Activated T-cell treated with anti-CD3 and anti-CD28 coated beads, Interleukin-2, amount 50 U/mL, for 72 hours (primary cell): Measurements from ENCODE around the gene GRIP2. TPM values are rescaled to one million over a fixed set of nuclear protein-coding genes. Genes with fewer than 3 reads are reported as not detected.

Experiments used
- ATAC-seq, 2 donors: fragments of 150-1000 bp; cut with Tn5 transposase; replicated peaks in 1 of 2; 2 replicates each; pipeline ENCODE4 v1.10.0; 2021; ENCODE audit warnings: moderate library complexity in 2 of 2, mild to moderate bottlenecking in 1 of 2
- DNase-seq, 2 donors: peaks; one replicate each; pipeline ENCODE4 v3.0.0; 2021 to 2022; ENCODE audit warnings: mixed read lengths in 1 of 2
- H3K27ac Mint-ChIP-seq: one replicate; pipeline ENCODE4 v1.8.0; 2022; ENCODE audit warnings: mild to moderate bottlenecking, moderate library complexity, mixed read lengths
- H3K27me3 Mint-ChIP-seq: one replicate; pipeline ENCODE4 v1.8.0; 2022; ENCODE audit warnings: low read depth, mixed read lengths
- H3K36me3 Mint-ChIP-seq, 2 donors: one replicate each; pipeline ENCODE4 v1.8.0; 2022; ENCODE audit warnings: mixed read lengths in 2 of 2, mild to moderate bottlenecking in 1 of 2; ENCODE audit not compliant: insufficient read depth in 2 of 2
- H3K4me1 Mint-ChIP-seq: one replicate; pipeline ENCODE4 v1.8.0; 2022; ENCODE audit warnings: low read depth, mixed read lengths
- H3K4me3 Mint-ChIP-seq, 2 donors: one replicate each; pipeline ENCODE4 v1.8.0; 2022; ENCODE audit warnings: mild to moderate bottlenecking in 2 of 2, mixed read lengths in 2 of 2, moderate library complexity in 2 of 2
- H3K9me3 Mint-ChIP-seq, 2 donors: one replicate each; pipeline ENCODE4 v1.8.0; 2022; ENCODE audit warnings: mixed read lengths in 2 of 2
- total RNA-seq, 2 donors: library from RNA; stranded (reverse); gene quantifications; one replicate each; pipeline ENCODE4 v1.2.3, GENCODE V29; 2022

Gene GRIP2
- total RNA-seq, 2 donors from 2014 or later = 0.07 TPM; not detected in 1

GRCh38 chr3:14569474-14570000, 29.4 kb upstream of the GRIP2 start:
- ATAC-seq (no peak), DNase-seq (no peak)
- H3K36me3 Mint-ChIP-seq = no peaks in the 10 kb centered on the region
- H3K27ac Mint-ChIP-seq = no peak overlapping the region
- H3K4me3 Mint-ChIP-seq = no peak overlapping the region
- H3K9me3 Mint-ChIP-seq = no peaks in the 10 kb centered on the region
- peaks cover 17% of the 10 kb centered on the region for H3K27me3 Mint-ChIP-seq
- no peaks in the 10 kb centered on the region for H3K4me1 Mint-ChIP-seq

- no peak overlapping the region for H3K27ac Mint-ChIP-seq
- H3K4me3 Mint-ChIP-seq = no peak overlapping the region
- no peaks in the 10 kb centered on the region for H3K9me3 Mint-ChIP-seq
These were observed 28.1 kb upstream of the GRIP2 start for GRCh38 chr3:14568269-14568668.

GRCh38 chr3:14566812-14567211, 26.7 kb upstream of the GRIP2 start:
- DNase-seq (no peak), ATAC-seq (no peak)
- no peak overlapping the region for H3K4me3 Mint-ChIP-seq
- H3K4me1 Mint-ChIP-seq = no peaks in the 10 kb centered on the region
- H3K27ac Mint-ChIP-seq = no peak overlapping the region
- H3K9me3 Mint-ChIP-seq = no peaks in the 10 kb centered on the region
- peaks cover 25% of the 10 kb centered on the region for H3K27me3 Mint-ChIP-seq
- H3K36me3 Mint-ChIP-seq = no peaks in the 10 kb centered on the region

More at GRCh38 chr3:14568269-14568668, 28.1 kb upstream of the GRIP2 start:
- Mint-ChIP-seq H3K4me1 (no peaks in the 10 kb centered on the region), H3K27me3 (peaks cover 17% of the 10 kb centered on the region), H3K36me3 (no peaks in the 10 kb centered on the region)
- DNase-seq = no peak
- ATAC-seq = no peak

DNA sequence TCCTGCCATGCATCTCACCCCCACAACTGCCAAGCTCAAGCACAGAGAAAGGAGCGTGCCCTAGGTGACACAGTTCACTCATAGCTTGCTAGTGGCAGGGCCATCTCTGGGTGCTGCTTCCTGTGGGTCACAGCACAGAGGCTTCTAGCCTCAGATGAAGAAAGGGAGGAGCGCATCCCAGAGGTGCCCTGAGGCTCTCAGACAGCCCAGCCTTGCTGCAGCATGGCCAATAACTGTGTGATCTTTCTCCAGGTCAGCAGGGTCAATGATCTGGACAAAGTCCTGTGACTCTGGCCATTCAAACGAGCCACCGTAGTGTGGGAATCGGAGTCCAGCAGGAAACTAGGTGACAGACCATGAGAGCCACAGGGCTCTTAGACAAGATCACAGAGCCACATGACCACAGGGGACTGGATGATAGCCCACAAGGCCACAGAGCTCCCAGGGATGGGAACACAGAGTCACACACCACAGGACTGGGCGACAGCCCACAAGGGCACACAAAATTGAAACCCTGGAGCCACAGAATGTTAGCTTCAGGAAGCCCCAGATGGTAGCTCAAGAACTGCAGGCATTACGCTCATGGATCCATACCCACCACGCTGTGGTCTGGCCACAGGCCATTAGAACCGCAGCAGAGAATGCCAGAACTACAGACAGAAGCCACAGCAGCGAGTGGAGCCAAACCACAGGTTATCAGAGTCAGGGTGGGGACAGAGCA, 25.9 kb upstream of the GRIP2 start:
- no peak for DNase-seq
- H3K36me3 Mint-ChIP-seq = no peaks in the 10 kb centered on the region
- ATAC-seq = peak; percentile 12 to 24
- H3K4me3 Mint-ChIP-seq = no peak overlapping the region
- H3K9me3 Mint-ChIP-seq = no peaks in the 10 kb centered on the region
- no peaks in the 10 kb centered on the region for H3K4me1 Mint-ChIP-seq
- H3K27me3 Mint-ChIP-seq = peaks cover 23% of the 10 kb centered on the region
- H3K27ac Mint-ChIP-seq = no peak overlapping the region

DNA sequence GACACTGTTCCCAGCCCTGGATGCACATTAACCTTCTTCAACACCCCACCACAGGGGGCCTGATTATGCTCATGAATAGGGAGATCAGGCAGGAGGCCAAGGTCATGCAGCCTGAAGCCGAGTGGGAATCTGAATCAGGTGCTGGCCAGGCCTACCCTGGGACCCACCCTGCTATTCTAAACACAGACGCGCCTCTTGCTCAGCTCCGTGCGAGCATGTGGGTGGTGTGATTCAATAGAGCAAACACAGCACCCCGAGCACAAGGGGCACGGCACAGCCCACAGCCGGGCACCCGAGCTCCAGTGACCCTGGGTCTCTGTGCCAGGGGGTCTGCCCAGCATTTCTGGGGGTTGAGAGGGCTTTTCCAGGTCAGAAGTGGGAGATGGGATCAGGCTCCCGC, 24.6 kb upstream of the GRIP2 start:
- ATAC-seq = no peak
- no peaks in the 10 kb centered on the region for H3K36me3 Mint-ChIP-seq
- no peak overlapping the region for H3K27ac Mint-ChIP-seq
- H3K4me1 Mint-ChIP-seq = no peaks in the 10 kb centered on the region
- no peak for DNase-seq
- no peak overlapping the region for H3K4me3 Mint-ChIP-seq
- H3K27me3 Mint-ChIP-seq = peaks cover 23% of the 10 kb centered on the region
- no peaks in the 10 kb centered on the region for H3K9me3 Mint-ChIP-seq

DNA sequence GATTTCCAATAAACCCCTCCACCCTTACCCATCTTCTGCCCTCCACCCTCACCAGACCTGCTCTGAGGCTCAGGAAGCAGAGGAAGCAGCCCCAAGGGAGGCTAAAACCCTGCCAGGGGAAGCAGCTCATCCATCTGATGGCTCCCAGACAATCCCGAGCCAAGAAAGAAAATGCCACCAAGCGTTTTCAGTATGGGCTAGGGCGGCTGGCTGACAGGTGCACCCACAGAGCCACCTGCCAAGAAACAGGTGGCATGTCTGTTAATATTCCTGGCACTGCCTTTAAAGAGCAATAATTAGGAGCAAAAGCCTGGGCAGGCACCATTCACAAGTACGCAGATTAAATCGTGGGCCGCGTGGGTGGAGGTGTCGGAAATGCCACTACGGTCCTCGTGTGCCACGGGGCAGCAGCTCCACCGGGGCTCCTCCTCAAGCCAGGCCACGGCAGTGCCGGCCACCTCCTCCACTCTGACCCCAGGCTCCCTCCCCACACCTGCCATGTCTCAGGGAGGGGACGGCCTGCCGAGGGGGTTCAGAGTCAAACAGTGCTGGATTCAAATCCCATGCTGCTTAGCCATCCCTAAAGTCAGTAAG, 23.9 kb upstream of the GRIP2 start:
- Mint-ChIP-seq H3K9me3 (no peaks in the 10 kb centered on the region), H3K4me1 (no peaks in the 10 kb centered on the region), H3K27ac (no peak overlapping the region), H3K4me3 (no peak overlapping the region), H3K27me3 (peaks cover 23% of the 10 kb centered on the region), H3K36me3 (no peaks in the 10 kb centered on the region)
- ATAC-seq (no peak), DNase-seq (no peak)

DNA sequence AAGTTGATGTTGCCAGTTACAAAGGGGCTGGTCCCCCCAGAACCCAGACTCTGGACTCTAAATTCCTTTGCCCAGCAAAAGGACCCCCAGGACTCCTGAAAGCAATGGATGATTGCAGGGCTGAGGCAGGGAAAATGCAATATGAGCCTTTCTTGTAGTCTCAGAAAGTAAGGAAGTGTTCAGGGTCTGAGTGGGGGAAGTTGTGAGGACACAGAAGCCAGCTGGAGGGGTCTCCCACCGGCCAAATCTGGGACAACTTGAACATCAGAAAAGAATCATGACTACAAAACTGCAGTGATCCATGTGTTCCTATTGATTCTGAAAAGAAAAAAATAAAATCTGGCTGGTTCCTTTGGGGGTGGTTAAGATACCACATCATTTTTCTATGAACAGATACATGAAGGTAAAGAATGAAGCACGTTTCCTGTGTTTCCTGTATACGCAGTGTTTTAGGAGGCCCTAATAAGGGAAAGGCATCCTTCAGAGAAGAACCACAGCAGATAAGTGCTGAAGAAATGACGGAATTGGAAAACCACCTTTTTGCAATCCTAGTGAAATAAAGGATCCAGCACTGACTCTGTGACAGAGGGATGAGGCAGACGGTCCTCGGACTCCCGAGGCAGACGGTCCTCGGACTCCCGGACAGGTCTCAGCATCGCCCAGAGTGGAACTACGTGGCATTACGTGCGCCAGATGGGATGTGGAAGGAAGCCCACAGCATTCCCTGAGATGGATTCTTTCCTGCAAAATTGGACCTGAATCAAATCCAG, 22.2 kb upstream of the GRIP2 start:
- ATAC-seq = no peak
- Mint-ChIP-seq H3K27ac (no peak overlapping the region), H3K36me3 (no peaks in the 10 kb centered on the region), H3K4me3 (no peak overlapping the region), H3K9me3 (no peaks in the 10 kb centered on the region), H3K27me3 (peaks cover 14% of the 10 kb centered on the region), H3K4me1 (peaks cover 1% of the 10 kb centered on the region)
- no peak for DNase-seq

GRCh38 chr3:14561051-14561960, 21.2 kb upstream of the GRIP2 start:
- DNase-seq (no peak), ATAC-seq (no peak)
- H3K27ac Mint-ChIP-seq = no peak overlapping the region
- no peak overlapping the region for H3K4me3 Mint-ChIP-seq
- peaks cover 6% of the 10 kb centered on the region for H3K4me1 Mint-ChIP-seq
- peaks cover 17% of the 10 kb centered on the region for H3K27me3 Mint-ChIP-seq
- H3K36me3 Mint-ChIP-seq = no peaks in the 10 kb centered on the region
- no peaks in the 10 kb centered on the region for H3K9me3 Mint-ChIP-seq

- Mint-ChIP-seq H3K36me3 (no peaks in the 10 kb centered on the region), H3K27me3 (peaks cover 29% of the 10 kb centered on the region), H3K9me3 (no peaks in the 10 kb centered on the region), H3K4me1 (peaks cover 18% of the 10 kb centered on the region), H3K4me3 (no peak overlapping the region), H3K27ac (no peak overlapping the region)
- no peak for DNase-seq
- ATAC-seq = no peak
These were observed 20.0 kb upstream of the GRIP2 start for GRCh38 chr3:14560110-14560509.

DNA sequence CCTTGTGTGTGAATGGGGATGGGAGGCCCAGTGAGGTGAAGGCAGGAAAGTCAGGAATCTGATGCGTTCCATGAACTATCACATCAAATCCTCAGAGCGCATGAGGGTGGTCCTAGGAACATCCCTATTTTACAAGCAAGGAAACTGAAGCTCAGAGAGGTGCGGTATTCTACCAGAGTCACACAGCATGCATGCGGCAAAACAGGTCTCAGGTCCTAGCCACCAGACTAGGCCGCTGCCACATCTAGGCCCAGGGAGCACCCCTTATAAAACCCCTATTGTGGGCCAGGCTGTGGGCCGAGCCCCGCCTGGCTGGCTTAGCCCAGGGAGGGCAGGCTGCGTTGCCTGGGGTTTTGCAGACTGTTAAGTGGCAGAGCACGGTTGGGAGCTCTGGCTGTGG, 17.9 kb upstream of the GRIP2 start:
- H3K4me3 Mint-ChIP-seq = no peak overlapping the region
- peaks cover 42% of the 10 kb centered on the region for H3K27me3 Mint-ChIP-seq
- no peak for ATAC-seq
- no peak overlapping the region for H3K27ac Mint-ChIP-seq
- DNase-seq = no peak
- H3K4me1 Mint-ChIP-seq = peaks cover 18% of the 10 kb centered on the region
- no peaks in the 10 kb centered on the region for H3K9me3 Mint-ChIP-seq
- no peaks in the 10 kb centered on the region for H3K36me3 Mint-ChIP-seq

DNA sequence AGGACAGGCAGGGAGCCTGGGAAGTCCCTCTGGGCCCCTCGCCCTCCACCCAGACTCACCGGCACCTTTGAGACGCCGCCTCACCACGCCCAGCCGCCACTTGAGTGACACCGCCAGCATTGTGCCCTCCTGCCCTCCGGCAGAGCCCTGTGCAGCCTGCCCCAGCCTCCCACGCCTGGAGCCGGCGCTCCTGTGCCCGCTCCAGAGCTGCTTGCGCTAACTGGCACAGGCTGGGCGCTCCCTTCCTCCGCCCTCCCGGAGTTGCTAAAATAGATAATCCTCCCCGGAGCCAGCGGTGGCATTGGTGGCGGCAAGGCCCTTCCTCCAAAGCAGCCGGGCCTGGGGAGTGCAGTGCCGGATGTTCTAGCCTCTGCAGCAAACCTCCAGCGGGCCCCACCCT, 15.7 kb upstream of the GRIP2 start:
- Mint-ChIP-seq H3K27me3 (peaks cover 47% of the 10 kb centered on the region), H3K36me3 (no peaks in the 10 kb centered on the region), H3K4me3 (peak overlapping the region; percentile 12 to 50), H3K27ac (no peak overlapping the region), H3K4me1 (peaks cover 18% of the 10 kb centered on the region), H3K9me3 (no peaks in the 10 kb centered on the region)
- DNase-seq (peak in 1 of 2 donors; percentile 23), ATAC-seq (peak; percentile 35 to 45)

- Mint-ChIP-seq H3K27me3 (peaks cover 47% of the 10 kb centered on the region), H3K4me3 (no peak overlapping the region), H3K36me3 (no peaks in the 10 kb centered on the region), H3K4me1 (peaks cover 18% of the 10 kb centered on the region), H3K27ac (no peak overlapping the region), H3K9me3 (no peaks in the 10 kb centered on the region)
- no peak for DNase-seq
- no peak for ATAC-seq
These were observed 14.6 kb upstream of the GRIP2 start for GRCh38 chr3:14554715-14555114.
